Cardiac septum (tissue), 1 donor: ENCODE measurements around the gene ROS1. TPM values are rescaled to one million over a fixed set of nuclear protein-coding genes. Genes with fewer than 3 reads are reported as not detected.

Experiments used
- total RNA-seq: library from RNA; stranded (reverse); fragmentation: NEBNext Ultra II Directional; extraction: Animal tissue kit (Norgen Biotek cat#: 25700); gene quantifications from one replicate; pipeline ENCODE4 v1.2.1, GENCODE V29; 2021
- donor health status: DM: no; HTN: no; CAD: no.

ROS1 gene
- total RNA-seq, 1 donor from 2014 or later: 0.05 TPM

Other genes starting within 250 kb of the ROS1 start
- gene VGLL2, start 160.4 kb downstream of the ROS1 start, total RNA-seq: 38.1 TPM
- 3.8 TPM for gene DCBLD1, start 56.7 kb upstream of the ROS1 start, total RNA-seq
- gene GOPC, start 176.6 kb upstream of the ROS1 start, total RNA-seq: 27.5 TPM
- 18.0 TPM for gene NUS1, start 249.5 kb upstream of the ROS1 start, total RNA-seq